IMR-90 (cell line): Measurements from ENCODE around the gene LSMEM2. TPM values are rescaled to one million over a fixed set of nuclear protein-coding genes. Genes with fewer than 3 reads are reported as not detected.

Experiments
- ATAC-seq: fragments of 200-7000 bp; cut with Tn5 transposase; 2 replicates; pipeline ENCODE4 v1.9.1; 2020; ENCODE audit warnings: low read depth, mild to moderate bottlenecking, moderate library complexity
- BruUV-seq: library from RNA; stranded (reverse); fragments of 400-500 nt; replicated peaks from 2 replicates; lab custom pipeline; 2021; lab: Mats Ljungman, UMichigan
- CTCF ChIA-PET: fragments of 300-600 bp; formaldehyde crosslinking; extraction: SDS; loops from one replicate; lab custom pipeline; 2021; ENCODE audit warnings: antibody characterized with exemption; lab: Yijun Ruan, JAX
- POLR2A ChIA-PET: fragments of 300-600 bp; sonication (Branson Sonifier 250); formaldehyde crosslinking; loops from one replicate; lab custom pipeline; 2022; ENCODE audit warnings: antibody characterized with exemption; ENCODE audit not compliant: unreplicated experiment; lab: Charles Lee
- DNase-seq: peaks from one replicate; pipeline ENCODE4 v3.0.0; 2013
- H2AFZ ChIP-seq: replicated peaks from 2 replicates; pipeline ENCODE3; 2013; ENCODE audit warnings: low read length, mild to moderate bottlenecking; ENCODE audit not compliant: poor library complexity
- H2AK5ac ChIP-seq: 2 replicates; pipeline ENCODE4 v1.6.1; 2013; ENCODE audit warnings: low read depth, low read length, inconsistent platforms
- H2AK9ac ChIP-seq: replicated peaks from 2 replicates; pipeline ENCODE3; 2013; ENCODE audit warnings: mild to moderate bottlenecking, low read depth, low read length, moderate library complexity; ENCODE audit not compliant: poor library complexity
- H2BK120ac ChIP-seq: 2 replicates; pipeline ENCODE4 v1.6.1; 2013; ENCODE audit warnings: low read depth, low read length, inconsistent platforms
- H2BK15ac ChIP-seq: 3 replicates; pipeline ENCODE4 v1.6.1; 2013; ENCODE audit warnings: low read depth, low read length, inconsistent platforms
- H2BK20ac ChIP-seq: 2 replicates; pipeline ENCODE4 v1.6.1; 2013; ENCODE audit warnings: low read depth, mild to moderate bottlenecking, inconsistent platforms, low read length, moderate library complexity
- H2BK5ac ChIP-seq: 2 replicates; pipeline ENCODE4 v1.6.1; 2013; ENCODE audit warnings: mild to moderate bottlenecking, low read depth, low read length, inconsistent platforms; ENCODE audit not compliant: poor library complexity, severe bottlenecking
- H3K14ac ChIP-seq: replicated peaks from 2 replicates; pipeline ENCODE4 v1.6.1; 2013; ENCODE audit warnings: low read depth, low read length, inconsistent platforms
- H3K18ac ChIP-seq: 2 replicates; pipeline ENCODE4 v1.6.1; 2013; ENCODE audit warnings: low read depth, low read length, control low read depth
- H3K23ac ChIP-seq: 2 replicates; pipeline ENCODE4 v1.6.1; 2013; ENCODE audit warnings: low read depth, low read length, inconsistent platforms
- H3K27ac ChIP-seq: 2 replicates; pipeline ENCODE4 v1.5.1; 2013; ENCODE audit warnings: mild to moderate bottlenecking, control low read depth, low read length; ENCODE audit not compliant: insufficient read depth
- H3K27me3 ChIP-seq: 2 replicates; pipeline ENCODE4 v1.6.1; 2013; ENCODE audit warnings: low read length; ENCODE audit not compliant: control insufficient read depth, insufficient read depth
- H3K36me3 ChIP-seq: 2 replicates; pipeline ENCODE4 v1.6.1; 2013; ENCODE audit warnings: low read length, mixed read lengths; ENCODE audit not compliant: control insufficient read depth, insufficient read depth
- H3K4ac ChIP-seq: 2 replicates; pipeline ENCODE4 v1.6.1; 2013; ENCODE audit warnings: low read depth, low read length, inconsistent platforms
- H3K4me1 ChIP-seq: 2 replicates; pipeline ENCODE4 v1.6.1; 2013; ENCODE audit warnings: low read length, mixed read lengths; ENCODE audit not compliant: control insufficient read depth, insufficient read depth
- H3K4me2 ChIP-seq: 2 replicates; pipeline ENCODE4 v1.6.1; 2013; ENCODE audit warnings: low read depth, mild to moderate bottlenecking, control low read depth, low read length, moderate library complexity
- H3K4me3 ChIP-seq: 2 replicates; pipeline ENCODE4 v1.5.1; 2013; ENCODE audit warnings: low read depth, mild to moderate bottlenecking, control low read depth, low read length, moderate library complexity; ENCODE audit not compliant: insufficient read depth
- H3K56ac ChIP-seq: 2 replicates; pipeline ENCODE4 v1.6.1; 2013; ENCODE audit warnings: low read length, inconsistent platforms; ENCODE audit not compliant: insufficient read depth; ENCODE audit errors: extremely low read depth
- H3K79me1 ChIP-seq, 2 experiments: 2 replicates each; pipeline ENCODE4 v1.6.1; 2013; ENCODE audit warnings: low read length in 2 of 2, inconsistent platforms in 1 of 2, low read depth in 1 of 2
- H3K9ac ChIP-seq: 2 replicates; pipeline ENCODE4 v1.6.1; 2013; ENCODE audit warnings: low read depth, low read length, control low read depth
- H3K9me1 ChIP-seq: 2 replicates; pipeline ENCODE4 v1.6.1; 2013; ENCODE audit warnings: low read length, inconsistent platforms; ENCODE audit not compliant: insufficient read depth
- H3K9me3 ChIP-seq: 2 replicates; pipeline ENCODE4 v1.6.1; 2013; ENCODE audit warnings: low read length; ENCODE audit not compliant: control insufficient read depth, insufficient read depth
- H4K20me1 ChIP-seq: 2 replicates; pipeline ENCODE4 v1.6.1; 2013; ENCODE audit warnings: low read length, inconsistent platforms; ENCODE audit not compliant: insufficient read depth
- H4K5ac ChIP-seq: 2 replicates; pipeline ENCODE4 v1.6.1; 2013; ENCODE audit warnings: mild to moderate bottlenecking, low read depth, low read length, control low read depth
- H4K8ac ChIP-seq, 2 experiments: 2 replicates each; pipeline ENCODE4 v1.6.1; 2013; ENCODE audit warnings: low read depth in 2 of 2, low read length in 2 of 2, control low read depth in 1 of 2, inconsistent platforms in 1 of 2
- H4K91ac ChIP-seq: 2 replicates; pipeline ENCODE4 v1.6.1; 2013; ENCODE audit warnings: low read depth, low read length, inconsistent platforms; ENCODE audit not compliant: insufficient read depth
- BHLHE40 ChIP-seq: fragments of 150-350 bp; IDR thresholded peaks from 2 replicates; pipeline ENCODE4 v1.6.1; 2016; ENCODE audit warnings: mild to moderate bottlenecking, low read depth, low read length
- CEBPB ChIP-seq: IDR thresholded peaks from 2 replicates; pipeline ENCODE4 v1.6.1; 2012; ENCODE audit warnings: low read depth, low read length, improper control_type of control experiment
- FOS ChIP-seq: fragments of 150-350 bp; IDR thresholded peaks from 2 replicates; pipeline ENCODE4 v1.6.1; 2016; ENCODE audit warnings: low read depth, low read length
- MAFK ChIP-seq: IDR thresholded peaks from 2 replicates; pipeline ENCODE4 v1.6.1; 2012; ENCODE audit warnings: low read depth, low read length, improper control_type of control experiment
- MAZ ChIP-seq: IDR thresholded peaks from 2 replicates; pipeline ENCODE4 v1.6.1; 2012; ENCODE audit warnings: low read depth, mild to moderate bottlenecking, low read length, improper control_type of control experiment, moderate library complexity, borderline replicate concordance
- NFE2L2 ChIP-seq: fragments of 150-350 bp; IDR thresholded peaks from 2 replicates; pipeline ENCODE4 v1.6.1; 2016; ENCODE audit warnings: low read depth, mild to moderate bottlenecking, low read length
- POLR2A ChIP-seq: IDR thresholded peaks from 2 replicates; pipeline ENCODE4 v1.6.1; 2012; ENCODE audit warnings: mild to moderate bottlenecking, low read depth, low read length
- RAD21 ChIP-seq: IDR thresholded peaks from 2 replicates; pipeline ENCODE4 v1.6.1; 2012; ENCODE audit warnings: low read length, improper control_type of control experiment
- RCOR1 ChIP-seq: IDR thresholded peaks from 2 replicates; pipeline ENCODE4 v1.6.1; 2012; ENCODE audit warnings: mild to moderate bottlenecking, low read length, improper control_type of control experiment; ENCODE audit not compliant: insufficient replicate concordance
- RFX5 ChIP-seq: IDR thresholded peaks from 2 replicates; pipeline ENCODE4 v1.8.0; 2012; ENCODE audit warnings: low read depth, mild to moderate bottlenecking, low read length, moderate library complexity
- SMC3 ChIP-seq: fragments of 150-350 bp; IDR thresholded peaks from 2 replicates; pipeline ENCODE4 v1.6.1; 2016; ENCODE audit warnings: low read depth, mild to moderate bottlenecking, antibody characterized with exemption, low read length, moderate library complexity
- USF2 ChIP-seq: fragments of 150-350 bp; IDR thresholded peaks from 2 replicates; pipeline ENCODE4 v1.6.1; 2017; ENCODE audit warnings: mild to moderate bottlenecking, antibody characterized with exemption, low read length, low read depth
- WGBS, 2 experiments: methylation state at CpG; one replicate each; pipeline versions ENCODE4 v1.1.5 to v1.1.7; 2013; ENCODE audit warnings: missing lambda C conversion rate in 2 of 2; ENCODE audit not compliant: insufficient read length in 1 of 2; ENCODE audit errors: extremely low coverage in 2 of 2; 5-methylcytosine and 5-hydroxymethylcytosine counted together
- dilution Hi-C: fragments of 300-500 bp; cut with HindIII; formaldehyde crosslinking; loops from one replicate; pipeline ENCODE4 v1.14.3; 2018; ENCODE audit warnings: low sequenced_read_pairs; ENCODE audit not compliant: unreplicated experiment
- in situ Hi-C: fragments of 300-500 bp; cut with MboI; formaldehyde crosslinking; loops from 3 replicates; pipeline ENCODE4 v1.14.3; 2019; ENCODE audit warnings: low sequenced_read_pairs, inconsistent platforms, mixed read lengths
- intact Hi-C: fragments of 100-400 bp; cut with micrococcal nuclease; formaldehyde crosslinking; loops from 2 replicates; pipeline ENCODE4 v1.10.0; 2022
- polyA plus RNA-seq, 3 experiments: library from polyadenylated mRNA; depleted of rRNA; stranded (reverse); fragments of >200 nt; gene quantifications; 2 replicates each; pipeline ENCODE4 v1.2.3, GENCODE V29; 2012; ENCODE audit warnings: low replicate concordance in 1 of 3
- total RNA-seq: library from RNA; depleted of rRNA; stranded (reverse); fragments of >200 nt; gene quantifications from 2 replicates; pipeline ENCODE4 v1.2.3, GENCODE V29; 2012

LSMEM2 gene
- total and polyA plus RNA-seq, 2 of the 4 experiments (the other 2 are of a cell fraction), result under 0.01 TPM; not detected in 1

- WGBS, 2 experiments, result no CpG with 5 or more reads among the region's 4 CpGs
- Histone ChIP-seq H3K4me3 (peak overlapping the region; percentile 67), H2AK5ac (peak overlapping the region; percentile 68; the same call in 1 of the 2 replicates), H3K14ac (no peak overlapping the region), H3K4me1 (peaks cover 11% of the 10 kb centered on the region), H3K4me2 (peak overlapping the region; percentile 99), H3K4ac (peak overlapping the region; percentile 27; the same call in 1 of the 2 replicates), H2BK120ac (no peak overlapping the region), H3K56ac (no peak overlapping the region), H3K79me1 (peaks cover 32 to 45% of the 10 kb centered on the region in 2 experiments), H3K18ac (no peak overlapping the region), H2AK9ac (peak overlapping the region; percentile 92), H2BK5ac (no peak overlapping the region), H3K27me3 (no peaks in the 10 kb centered on the region), H3K36me3 (peaks cover 31% of the 10 kb centered on the region), H2AFZ (no peak overlapping the region), H4K91ac (no peak overlapping the region), H4K20me1 (peaks cover 18% of the 10 kb centered on the region), H2BK15ac (no peak overlapping the region), H3K27ac (no peak overlapping the region; the same call in 1 of the 2 replicates), H3K9me1 (no peaks in the 10 kb centered on the region), H3K9me3 (no peaks in the 10 kb centered on the region), H4K5ac (no peak overlapping the region), H4K8ac (peak overlapping the region in 1 of 2 experiments; percentile 34; a peak in 1 of 4 replicates), H3K9ac (peak overlapping the region; percentile 82; the same call in 1 of the 2 replicates), H3K23ac (no peak overlapping the region), H2BK20ac (no peak overlapping the region)
- in situ Hi-C loops, result loop anchor here (25.0 kb wide), 3 partner anchors 1060 to 1835 kb away; partner anchors contain the start of genes ABHD14B, GPR62, MANF and PCBP4
- no peak for DNase-seq
- CTCF ChIA-PET, result interaction anchor here (1.4 kb wide), 1 partner anchor 132 kb away, joined by 3 read pairs; no protein-coding TSS in a partner anchor
- intact Hi-C loops, result no loop called here
- TF ChIP-seq MAFK (no peak), RCOR1 (no peak), BHLHE40 (no peak), CEBPB (no peak), NFE2L2 (no peak), POLR2A (no peak), RAD21 (no peak), SMC3 (no peak), FOS (no peak), MAZ (no peak), USF2 (no peak), RFX5 (no peak)
- dilution Hi-C loops, result no loop called here
- ATAC-seq, result no peak
- POLR2A ChIA-PET, result no interaction called here
- no TSS peak for BruUV-seq
Measured at GRCh38 chr3:50327129-50327528, 48.2 kb downstream of the LSMEM2 start.
